Type B pancreatic cell (in vitro differentiated cells): ENCODE data around the gene SGMS1. TPM values are rescaled to one million over a fixed set of nuclear protein-coding genes. Genes with fewer than 3 reads are reported as not detected.

ENCODE experiments used
- DNase-seq: peaks from one replicate; pipeline ENCODE4 v3.0.0; 2021; ENCODE audit warnings: mixed read lengths; ENCODE audit not compliant: unreplicated experiment; ENCODE audit errors: extremely low spot score
- H3K27ac Mint-ChIP-seq: 2 replicates; pipeline ENCODE4 v1.8.0; 2021; ENCODE audit warnings: mild to moderate bottlenecking, mixed read lengths
- H3K27me3 Mint-ChIP-seq: 2 replicates; pipeline ENCODE4 v1.8.0; 2021; ENCODE audit warnings: mixed read lengths
- H3K36me3 Mint-ChIP-seq: 2 replicates; pipeline ENCODE4 v1.8.0; 2021; ENCODE audit warnings: mixed read lengths
- H3K4me1 Mint-ChIP-seq: one replicate; pipeline ENCODE4 v1.8.0; 2021; ENCODE audit warnings: mixed read lengths; ENCODE audit not compliant: unreplicated experiment
- H3K4me3 Mint-ChIP-seq: 2 replicates; pipeline ENCODE4 v1.8.0; 2021; ENCODE audit warnings: mild to moderate bottlenecking, mixed read lengths
- H3K9me3 Mint-ChIP-seq: 2 replicates; pipeline ENCODE4 v1.8.0; 2021; ENCODE audit warnings: mixed read lengths
- total RNA-seq: library from RNA; stranded (reverse); gene quantifications from 2 replicates; pipeline ENCODE4 v1.2.1, GENCODE V29; 2021; ENCODE audit warnings: low replicate concordance
- TF ChIP-seq, protein P1 (sequence below): fragments of 200-600 bp; sonication (generic); conservative IDR thresholded peaks from 2 replicates; pipeline ENCODE4 v1.5.0; 2021; ENCODE audit warnings: antibody characterized with exemption, mild to moderate bottlenecking

SGMS1 gene
- total RNA-seq, 1 donor from 2014 or later, result 15.1 TPM

DNA sequence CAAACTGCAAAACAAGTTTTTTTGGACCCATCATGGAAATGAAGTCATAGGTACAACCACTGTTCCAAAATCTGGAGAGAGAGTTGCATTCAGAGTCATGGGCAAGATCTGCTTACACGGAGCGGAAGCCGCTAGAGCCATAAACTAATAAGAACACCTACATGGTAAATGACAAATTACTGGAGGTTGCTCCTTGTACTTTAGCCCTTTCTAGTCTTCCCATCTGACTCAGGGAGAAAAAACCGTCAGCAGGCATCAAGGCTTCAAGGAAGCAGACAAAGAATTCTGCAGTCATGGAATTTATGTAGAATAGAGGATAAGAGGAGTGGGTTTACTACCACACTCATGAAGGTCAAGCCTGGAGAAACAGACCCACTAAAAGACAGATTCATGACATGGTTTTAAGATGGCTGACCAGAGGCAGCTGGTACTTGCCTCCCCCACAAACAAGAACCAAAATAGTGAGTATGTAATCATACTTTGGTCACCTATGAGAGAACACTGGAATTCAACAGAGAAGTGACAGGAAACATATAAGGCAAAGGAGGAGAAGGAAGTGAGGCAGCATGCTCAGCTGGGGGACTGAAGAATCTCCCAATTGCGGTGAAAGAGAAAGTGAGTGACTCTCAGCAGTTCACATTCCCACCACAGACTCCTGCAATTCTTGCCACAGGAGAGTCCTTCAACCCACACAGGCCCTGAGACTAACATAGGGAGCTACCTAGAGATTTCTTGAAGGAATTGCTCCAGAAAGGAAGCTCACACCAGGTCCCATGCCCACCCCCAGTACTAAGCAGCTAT lies 330.0 kb downstream of the SGMS1 start:
- Mint-ChIP-seq H3K4me3 (no peak overlapping the region), H3K9me3 (no peaks in the 10 kb centered on the region), H3K36me3 (no peaks in the 10 kb centered on the region), H3K27ac (no peak overlapping the region), H3K27me3 (no peaks in the 10 kb centered on the region), H3K4me1 (no peaks in the 10 kb centered on the region)
- DNase-seq, result no peak
- TF ChIP-seq, protein P1, sequence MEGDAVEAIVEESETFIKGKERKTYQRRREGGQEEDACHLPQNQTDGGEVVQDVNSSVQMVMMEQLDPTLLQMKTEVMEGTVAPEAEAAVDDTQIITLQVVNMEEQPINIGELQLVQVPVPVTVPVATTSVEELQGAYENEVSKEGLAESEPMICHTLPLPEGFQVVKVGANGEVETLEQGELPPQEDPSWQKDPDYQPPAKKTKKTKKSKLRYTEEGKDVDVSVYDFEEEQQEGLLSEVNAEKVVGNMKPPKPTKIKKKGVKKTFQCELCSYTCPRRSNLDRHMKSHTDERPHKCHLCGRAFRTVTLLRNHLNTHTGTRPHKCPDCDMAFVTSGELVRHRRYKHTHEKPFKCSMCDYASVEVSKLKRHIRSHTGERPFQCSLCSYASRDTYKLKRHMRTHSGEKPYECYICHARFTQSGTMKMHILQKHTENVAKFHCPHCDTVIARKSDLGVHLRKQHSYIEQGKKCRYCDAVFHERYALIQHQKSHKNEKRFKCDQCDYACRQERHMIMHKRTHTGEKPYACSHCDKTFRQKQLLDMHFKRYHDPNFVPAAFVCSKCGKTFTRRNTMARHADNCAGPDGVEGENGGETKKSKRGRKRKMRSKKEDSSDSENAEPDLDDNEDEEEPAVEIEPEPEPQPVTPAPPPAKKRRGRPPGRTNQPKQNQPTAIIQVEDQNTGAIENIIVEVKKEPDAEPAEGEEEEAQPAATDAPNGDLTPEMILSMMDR, result no peak

DNA sequence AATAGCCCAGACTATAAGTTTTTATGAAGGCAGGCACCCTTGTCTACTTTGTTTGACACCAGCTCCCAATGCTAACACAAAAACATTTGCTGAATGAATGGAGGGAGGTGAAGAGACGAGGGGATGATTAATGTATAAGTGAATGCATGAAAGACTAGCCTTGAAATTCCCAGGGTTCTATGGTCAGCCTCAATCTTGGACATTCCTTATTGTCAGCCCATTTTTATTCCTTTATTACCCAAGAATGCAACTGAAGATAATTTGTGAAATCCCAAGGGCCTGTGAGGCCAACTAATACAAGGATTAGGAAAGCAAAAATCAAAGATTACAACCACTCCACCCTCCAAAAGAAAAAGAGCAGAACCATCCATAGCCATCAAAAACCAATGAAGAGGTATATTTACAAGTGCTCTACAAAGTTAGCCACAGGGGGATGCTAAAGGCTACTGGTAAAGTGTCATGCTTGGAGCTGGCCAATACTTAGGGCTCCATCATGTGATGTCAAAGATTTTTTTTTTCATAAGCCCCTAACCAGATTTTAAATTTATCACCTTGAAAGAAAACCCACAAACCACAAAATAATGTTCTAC lies 332.4 kb downstream of the SGMS1 start:
- Mint-ChIP-seq H3K27me3 (no peaks in the 10 kb centered on the region), H3K4me3 (no peak overlapping the region), H3K27ac (no peak overlapping the region), H3K4me1 (no peaks in the 10 kb centered on the region), H3K36me3 (no peaks in the 10 kb centered on the region), H3K9me3 (no peaks in the 10 kb centered on the region)
- TF ChIP-seq, protein P1, result no peak
- DNase-seq, result no peak

DNA sequence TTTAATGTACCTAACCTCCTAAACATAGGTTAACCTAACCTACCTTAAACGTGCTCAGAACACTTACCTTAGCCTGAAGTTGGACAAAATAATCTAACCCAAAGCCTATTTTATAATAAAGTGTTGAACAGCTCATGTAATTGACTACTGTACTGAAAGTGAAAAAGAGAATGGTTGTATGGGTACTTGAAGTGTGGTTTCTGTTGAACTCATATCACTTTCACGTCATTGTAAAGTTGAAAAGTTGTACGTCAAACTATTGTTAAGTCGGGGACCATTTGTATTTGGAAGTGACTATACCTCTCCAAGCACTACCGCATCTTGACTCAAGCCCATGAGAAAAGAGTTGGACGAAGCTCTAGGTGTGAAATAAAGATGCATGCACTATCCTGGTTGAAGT lies 334.6 kb downstream of the SGMS1 start:
- no peaks in the 10 kb centered on the region for H3K36me3 Mint-ChIP-seq
- H3K9me3 Mint-ChIP-seq, result no peaks in the 10 kb centered on the region
- peaks cover under 1% of the 10 kb centered on the region for H3K27me3 Mint-ChIP-seq
- TF ChIP-seq, protein P1, result no peak
- no peak overlapping the region for H3K4me3 Mint-ChIP-seq
- H3K27ac Mint-ChIP-seq, result no peak overlapping the region
- no peaks in the 10 kb centered on the region for H3K4me1 Mint-ChIP-seq
- DNase-seq, result no peak

DNA sequence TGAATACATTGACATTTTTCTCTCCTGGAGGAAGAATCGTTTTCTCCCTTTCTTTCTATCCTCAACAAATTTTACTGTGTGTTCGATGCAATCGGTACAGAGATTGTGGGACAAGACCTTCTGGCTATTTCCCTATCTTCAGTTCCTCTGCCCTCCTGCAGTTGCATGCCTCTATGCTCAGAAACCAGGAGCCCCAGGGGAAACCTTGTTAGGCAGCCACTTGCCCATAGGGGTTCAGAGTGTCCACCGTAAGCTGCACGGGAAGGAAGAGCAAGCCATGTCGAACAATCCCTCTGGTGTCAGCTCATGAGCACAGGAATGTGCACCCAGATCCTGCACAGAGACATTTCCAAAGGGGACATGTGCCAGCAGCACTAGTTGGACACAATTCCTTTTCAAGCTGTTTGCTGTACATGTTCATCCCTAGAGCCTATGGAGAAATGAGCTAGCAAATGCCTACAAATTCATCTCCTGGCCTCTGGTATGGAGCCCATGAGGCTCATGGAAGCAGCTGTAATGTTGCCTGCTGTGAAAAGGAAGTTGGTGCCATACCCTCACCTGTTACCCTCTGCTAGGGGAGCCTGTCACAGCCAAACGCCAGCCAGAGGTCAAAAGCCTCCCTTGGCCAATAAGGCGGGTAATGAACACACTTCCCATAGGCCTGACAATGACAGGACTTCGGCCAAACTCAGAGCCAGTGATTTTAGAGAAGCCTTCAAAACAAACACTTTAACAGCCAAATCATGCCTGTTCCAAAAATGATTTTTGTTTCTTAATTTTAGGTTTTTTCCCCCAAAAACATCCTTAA lies 336.6 kb downstream of the SGMS1 start:
- Mint-ChIP-seq H3K4me3 (no peak overlapping the region), H3K27ac (no peak overlapping the region), H3K27me3 (peaks cover 3% of the 10 kb centered on the region), H3K4me1 (no peaks in the 10 kb centered on the region), H3K36me3 (no peaks in the 10 kb centered on the region), H3K9me3 (no peaks in the 10 kb centered on the region)
- no peak for DNase-seq
- TF ChIP-seq, protein P1, result no peak

DNA sequence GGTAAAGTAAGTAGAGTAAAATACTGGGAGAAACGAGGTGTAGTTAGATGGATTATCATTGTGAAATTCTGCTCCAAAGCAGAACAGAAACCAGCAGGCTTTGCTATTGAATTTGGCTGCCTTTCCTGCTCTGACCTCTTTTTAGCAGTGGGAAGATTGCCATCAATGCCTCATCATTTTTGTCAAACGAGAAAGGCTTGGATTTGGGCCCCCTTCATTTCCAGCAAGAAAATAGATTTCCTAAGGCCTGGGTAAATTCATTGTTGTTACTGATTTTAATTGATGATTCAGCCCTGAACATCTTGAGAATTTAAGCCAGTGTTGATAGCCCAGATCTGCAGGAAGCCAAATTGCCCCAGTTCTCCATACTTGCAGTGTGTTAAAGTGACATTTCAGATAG lies 337.2 kb downstream of the SGMS1 start:
- Mint-ChIP-seq H3K4me1 (no peaks in the 10 kb centered on the region), H3K9me3 (peaks cover 4% of the 10 kb centered on the region), H3K36me3 (no peaks in the 10 kb centered on the region), H3K4me3 (no peak overlapping the region), H3K27ac (no peak overlapping the region), H3K27me3 (peaks cover 6% of the 10 kb centered on the region)
- TF ChIP-seq, protein P1, result no peak
- no peak for DNase-seq
